Measurements from ENCODE around the gene TENT4B.
A peak's percentile ranks its signal among the peaks of the same experiment; 100 is the strongest.
"Not testable (repeated sequence)": the region's sequence is repeated elsewhere in the genome, so short reads cannot be mapped to it uniquely, and the experiment has no call there.

TENT4B gene

DNA sequence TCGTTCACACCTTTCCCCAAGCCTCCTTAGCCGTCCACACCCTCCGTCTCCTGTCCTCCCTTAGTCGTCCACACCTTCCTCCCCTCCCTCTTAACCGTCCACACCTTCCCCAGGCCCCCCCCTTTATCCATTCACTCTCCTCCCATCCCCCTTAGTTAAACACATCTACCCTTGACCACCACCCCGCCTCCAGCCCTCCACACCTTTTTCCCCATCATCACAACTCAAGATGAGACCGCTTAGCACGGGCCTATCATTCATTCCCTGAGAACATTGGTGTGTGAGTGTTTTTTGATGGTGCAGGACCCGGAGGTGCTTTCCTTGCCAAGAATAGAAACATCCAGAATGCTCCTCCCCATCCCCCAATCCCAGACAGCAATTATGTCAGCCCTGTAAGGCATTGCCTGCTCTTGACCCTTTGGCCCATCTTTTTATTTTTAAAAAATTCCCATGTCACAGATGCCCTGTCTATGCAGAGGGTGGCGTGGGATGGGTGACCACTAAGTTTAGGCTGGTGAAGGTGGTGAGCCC, 1.4 kb downstream of the TENT4B start:
- DNase-seq (ENCODE audit: low spot score), result no peak

DNA sequence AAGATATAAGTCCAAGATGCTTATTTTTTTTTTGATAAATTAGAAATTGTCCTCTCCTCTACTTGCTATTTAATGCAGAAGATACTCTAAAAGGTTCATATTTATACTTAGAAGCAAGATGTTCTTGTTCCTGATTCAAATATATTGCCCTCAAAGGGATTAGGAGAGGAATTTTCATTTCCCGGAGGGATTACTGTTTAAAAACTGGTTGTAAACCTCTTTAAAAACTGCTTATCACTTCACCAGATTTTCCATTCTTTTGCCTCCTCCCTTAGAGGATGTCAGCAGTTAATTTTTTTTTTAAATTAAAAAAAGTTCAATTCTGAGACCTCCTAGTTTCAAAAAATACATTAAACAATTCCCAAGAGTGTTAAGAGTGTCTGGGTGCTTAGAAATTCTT, 2.8 kb downstream of the TENT4B start:
- no peak for DNase-seq (ENCODE audit: low spot score)

DNA sequence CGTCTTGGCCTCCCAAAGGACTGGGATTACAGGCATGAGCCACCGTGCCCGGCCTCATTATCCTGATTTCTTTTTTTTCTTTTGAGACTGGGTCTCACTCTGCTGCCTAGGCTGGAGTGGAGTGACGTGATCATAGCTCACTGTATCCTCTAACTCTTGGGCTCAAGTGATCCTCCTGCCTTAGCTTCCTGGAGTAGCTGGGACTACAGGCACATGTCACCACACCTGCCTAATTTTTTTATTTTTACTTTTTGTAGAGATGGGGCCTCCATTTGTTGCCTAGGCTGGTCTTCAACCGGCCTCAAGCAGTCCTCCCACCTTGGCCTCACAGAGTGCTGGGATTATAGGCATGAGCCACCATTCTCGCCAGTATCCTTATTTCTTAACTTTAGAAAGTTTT, 3.5 kb downstream of the TENT4B start:
- DNase-seq (ENCODE audit: low spot score), result no peak

DNA sequence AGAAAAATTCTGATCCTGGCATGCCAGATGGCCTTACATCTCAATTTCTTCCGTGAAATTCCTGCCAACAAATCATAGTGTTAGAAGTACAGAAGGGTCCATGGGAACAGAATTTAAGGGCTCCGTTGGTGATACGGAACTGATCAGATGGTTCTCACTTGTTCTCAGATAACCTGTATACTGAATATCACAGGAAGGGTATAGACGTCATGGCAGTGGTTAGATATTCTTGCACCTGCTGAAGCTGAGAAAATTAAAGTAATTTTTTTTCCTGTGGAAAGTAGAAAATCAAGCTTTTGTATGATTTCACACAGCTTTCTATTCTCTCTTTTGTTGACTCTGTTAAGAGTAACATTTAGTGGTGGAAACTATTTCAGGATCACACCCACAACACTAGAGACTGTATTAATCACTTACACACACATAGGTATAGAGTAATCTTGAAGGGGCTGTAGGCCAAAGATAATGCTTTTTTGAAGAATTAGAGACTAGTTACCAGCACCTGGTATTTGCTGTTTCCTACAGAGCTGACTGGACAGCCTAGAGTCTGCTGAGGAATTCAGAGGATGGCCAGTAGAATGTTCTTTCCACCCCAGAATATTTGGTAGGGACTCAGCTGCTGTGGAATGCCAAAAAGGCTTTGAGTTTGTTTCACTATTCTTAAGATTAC, 7.5 kb downstream of the TENT4B start:
- no peak for DNase-seq (ENCODE audit: low spot score)

DNA sequence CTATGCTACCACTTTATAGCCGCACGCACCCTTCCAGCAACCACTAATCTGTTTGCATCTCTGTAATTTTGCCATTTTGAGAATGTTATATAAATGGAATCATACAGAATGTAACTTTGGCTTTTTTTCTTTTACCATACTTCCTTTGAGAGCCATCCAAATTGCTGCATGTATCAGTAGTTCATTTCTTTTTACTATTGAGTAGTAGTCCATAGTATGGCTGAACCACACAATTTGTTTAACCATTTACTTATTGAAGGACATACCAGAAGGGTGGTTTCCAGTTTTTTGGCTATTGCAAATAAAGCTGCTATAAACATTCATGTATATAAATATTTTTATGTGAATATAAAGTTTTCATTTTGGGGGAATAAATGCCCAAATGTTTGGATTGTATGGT, 8.8 kb downstream of the TENT4B start:
- DNase-seq (ENCODE audit: low spot score), result no peak

DNA sequence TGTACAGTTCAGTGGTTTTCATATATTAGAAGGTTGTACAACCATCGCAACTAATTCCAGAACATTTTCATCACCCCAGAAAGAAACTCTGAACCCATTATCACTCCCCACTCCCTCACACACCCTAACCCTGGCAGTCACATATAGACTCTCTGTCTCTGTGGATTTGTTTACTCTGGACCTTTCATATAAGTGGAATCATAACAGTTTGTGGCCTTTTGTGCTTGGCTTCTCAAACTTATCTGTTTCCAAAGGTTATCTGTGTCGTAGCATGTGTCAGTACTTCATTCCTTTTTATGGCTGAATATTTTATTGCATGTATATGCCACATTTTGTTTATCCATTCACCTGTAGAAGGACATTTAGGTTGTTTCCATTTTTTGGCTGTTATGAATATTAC, 12.4 kb downstream of the TENT4B start:
- DNase-seq (ENCODE audit: low spot score), result no peak

DNA sequence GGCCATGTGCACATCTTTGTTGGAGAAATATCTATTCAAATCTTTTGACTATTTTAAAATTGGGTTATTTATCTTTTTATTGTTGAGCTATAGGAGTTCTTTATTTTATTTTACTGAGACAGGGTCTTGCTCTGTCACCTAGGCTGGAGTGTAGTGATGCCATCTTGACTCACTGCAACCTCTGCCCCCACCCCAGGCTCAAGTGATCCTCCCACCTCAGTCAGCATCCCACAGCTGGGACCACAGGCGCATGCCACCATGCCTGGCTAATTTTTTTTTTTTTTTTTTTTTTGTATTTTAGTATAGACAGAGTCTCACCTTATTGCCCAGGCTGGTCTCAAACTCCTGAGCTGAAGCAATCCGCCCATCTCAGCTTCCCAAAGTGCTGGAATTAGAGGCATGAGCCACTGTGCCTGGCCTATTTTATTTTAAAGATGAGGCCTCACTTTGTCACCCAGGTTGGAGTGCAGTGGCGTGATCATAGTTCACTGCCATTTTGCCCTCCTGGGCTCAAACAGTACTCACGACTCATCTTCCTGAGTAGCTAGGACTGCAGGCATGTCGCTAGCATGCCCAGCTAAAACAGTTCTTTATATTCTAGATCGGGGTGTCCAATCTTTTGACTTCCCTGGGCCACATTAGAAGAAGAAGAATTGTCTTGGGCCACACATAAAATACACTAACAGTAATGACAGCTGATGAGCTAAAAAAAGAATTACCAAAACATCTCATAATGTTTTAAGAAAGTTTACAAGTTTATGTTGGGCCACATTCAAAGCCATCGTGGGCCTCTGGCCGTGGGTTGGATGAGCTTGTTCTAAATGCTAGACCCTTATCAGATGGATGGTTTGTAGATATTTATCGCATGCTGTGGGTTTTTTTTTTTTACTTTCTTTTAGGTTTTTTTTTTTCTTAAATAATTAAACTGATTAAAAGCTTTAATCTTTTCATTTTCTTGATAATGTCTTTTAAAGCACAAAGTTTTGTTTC, 13.7 kb downstream of the TENT4B start:
- no peak for DNase-seq (ENCODE audit: low spot score)

DNA sequence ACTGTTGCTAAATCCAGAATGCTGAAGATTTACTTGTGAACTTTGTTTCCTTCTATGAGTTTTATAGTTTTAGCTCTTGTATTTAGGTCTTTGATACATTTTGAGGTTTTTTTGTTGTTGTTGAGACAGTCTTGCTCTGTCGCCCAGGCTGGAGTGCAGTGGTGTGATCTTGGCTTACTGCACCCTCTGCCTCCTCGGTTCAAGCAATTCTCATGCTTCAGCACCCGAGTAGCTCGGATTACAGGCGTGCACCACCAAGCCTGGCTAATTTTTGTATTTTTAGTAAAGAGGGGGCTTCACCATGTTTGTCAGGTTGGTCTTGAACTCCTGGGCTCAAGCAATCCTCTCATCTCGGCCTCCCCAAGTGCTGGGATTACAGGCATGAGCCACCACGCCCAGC, 14.4 kb downstream of the TENT4B start:
- DNase-seq (ENCODE audit: low spot score), result no peak

DNA sequence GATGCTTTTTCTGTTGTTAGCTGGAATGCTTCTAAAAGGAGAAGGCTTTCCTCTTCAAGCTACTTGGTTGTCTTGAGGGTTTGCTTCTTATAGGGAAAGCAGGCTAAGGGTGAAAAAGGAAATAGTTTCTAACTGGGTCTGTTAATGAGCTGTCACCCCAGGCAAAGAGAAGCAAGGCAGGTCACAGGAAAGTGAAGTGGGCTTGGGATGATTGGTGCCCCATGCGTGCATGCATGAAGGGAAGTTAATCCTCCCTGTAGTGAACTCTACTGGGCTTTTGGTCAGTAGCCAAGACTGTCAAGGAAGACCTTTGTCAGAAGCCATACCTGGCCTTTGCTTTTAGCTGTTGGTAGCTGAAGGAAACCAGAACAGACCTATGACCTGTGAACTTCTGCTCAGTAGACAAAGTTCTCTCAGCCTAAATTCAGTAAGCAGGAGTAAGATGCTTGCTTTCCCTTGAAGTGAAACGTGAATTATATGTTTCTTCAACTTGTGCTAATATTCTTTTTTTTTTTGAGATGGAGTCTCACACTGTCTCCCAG, 16.5 kb downstream of the TENT4B start:
- no peak for DNase-seq (ENCODE audit: low spot score)

DNA sequence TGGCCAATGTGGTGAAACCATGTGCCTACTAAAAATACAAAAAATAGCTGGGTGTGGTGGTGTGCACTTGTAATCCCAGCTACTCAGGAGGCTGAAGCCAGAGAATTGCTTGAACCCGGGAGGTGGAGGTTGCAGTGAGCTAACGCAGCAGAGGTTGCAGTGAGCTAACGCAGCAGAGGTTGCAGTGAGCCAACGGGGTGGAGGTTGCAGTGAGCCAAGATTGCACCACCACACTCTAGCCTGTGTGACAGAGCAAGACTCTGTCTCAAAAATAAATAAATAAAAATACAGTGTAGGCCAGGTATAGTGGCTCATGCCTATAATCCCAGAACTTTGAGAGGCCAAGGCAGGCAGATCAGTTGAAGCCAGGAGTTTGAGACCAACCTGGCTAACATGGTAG, 18.7 kb downstream of the TENT4B start:
- DNase-seq (ENCODE audit: low spot score), result not testable (repeated sequence)

DNA sequence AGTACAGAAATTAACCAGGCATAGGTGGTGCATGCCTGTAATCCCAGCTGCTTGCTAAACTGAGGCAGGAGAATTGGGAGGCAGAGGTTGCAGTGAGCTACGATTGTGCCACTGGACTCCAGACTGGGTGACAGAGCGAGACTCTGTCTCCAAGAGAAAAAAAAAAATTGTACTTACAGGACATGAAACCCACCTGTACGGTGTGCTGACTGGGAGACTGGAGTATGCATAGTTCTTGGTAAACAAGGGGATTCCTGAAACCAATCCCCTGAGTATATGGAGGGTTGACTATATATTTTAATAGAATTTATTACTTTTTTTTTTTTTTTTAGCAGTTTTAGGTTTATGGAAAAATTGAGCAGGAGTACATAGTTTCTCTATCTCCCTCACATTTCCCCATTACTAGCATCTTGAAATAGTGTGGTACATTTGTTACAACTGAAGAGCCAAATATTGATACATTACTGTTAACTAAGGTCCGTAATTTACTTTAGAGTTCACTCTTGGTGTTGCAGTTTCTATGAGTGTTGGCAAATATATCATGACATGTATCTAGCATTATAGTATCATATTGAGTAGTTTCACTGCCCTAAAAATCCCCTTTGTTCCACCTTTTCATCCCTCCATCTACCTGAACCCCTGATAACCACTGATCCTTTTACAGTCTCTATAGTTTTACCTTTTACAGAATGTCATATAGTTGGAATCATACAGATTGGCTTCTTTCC, 19.3 kb downstream of the TENT4B start:
- DNase-seq (ENCODE audit: low spot score), result no peak

DNA sequence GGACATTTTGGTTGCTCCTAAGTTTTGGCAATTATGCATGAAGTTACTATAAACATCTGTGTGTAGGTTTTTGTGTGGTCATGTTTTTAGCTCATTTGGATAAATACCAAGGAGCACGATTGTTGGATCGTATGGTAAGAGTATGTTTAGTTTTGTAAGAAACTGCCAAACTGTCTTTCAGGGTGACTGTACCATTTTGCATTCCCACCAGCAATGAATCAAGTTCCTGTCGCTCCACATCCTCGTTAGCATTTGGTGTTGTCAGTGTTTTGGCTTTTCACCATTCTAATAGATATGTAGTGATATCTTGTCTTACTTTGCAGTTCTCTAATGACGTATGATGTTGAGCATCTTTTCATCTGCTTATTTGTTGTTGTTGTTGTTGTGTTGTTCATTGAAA, 20.2 kb downstream of the TENT4B start:
- no peak for DNase-seq (ENCODE audit: low spot score)

DNA sequence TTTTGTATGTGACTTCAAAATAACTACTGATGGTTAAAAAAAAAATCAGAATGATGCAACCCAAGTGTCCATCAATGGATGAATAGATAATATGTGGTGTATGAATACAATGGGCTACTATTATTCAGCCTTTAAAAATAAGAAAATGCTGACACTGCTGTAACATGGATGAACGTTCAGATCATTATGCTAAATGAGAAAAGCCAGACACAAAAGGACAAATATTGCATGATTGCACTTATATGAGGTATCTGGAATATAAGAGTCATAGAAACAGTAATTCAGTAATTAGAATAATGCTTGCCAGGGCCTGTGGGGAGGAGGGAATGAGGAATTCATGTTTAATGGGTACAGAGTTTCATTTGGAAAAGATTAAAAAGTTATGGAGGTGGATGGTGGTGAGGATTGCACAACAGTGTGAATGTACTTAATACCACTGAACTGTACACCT, 25.4 kb downstream of the TENT4B start:
- no peak for DNase-seq (ENCODE audit: low spot score)

DNA sequence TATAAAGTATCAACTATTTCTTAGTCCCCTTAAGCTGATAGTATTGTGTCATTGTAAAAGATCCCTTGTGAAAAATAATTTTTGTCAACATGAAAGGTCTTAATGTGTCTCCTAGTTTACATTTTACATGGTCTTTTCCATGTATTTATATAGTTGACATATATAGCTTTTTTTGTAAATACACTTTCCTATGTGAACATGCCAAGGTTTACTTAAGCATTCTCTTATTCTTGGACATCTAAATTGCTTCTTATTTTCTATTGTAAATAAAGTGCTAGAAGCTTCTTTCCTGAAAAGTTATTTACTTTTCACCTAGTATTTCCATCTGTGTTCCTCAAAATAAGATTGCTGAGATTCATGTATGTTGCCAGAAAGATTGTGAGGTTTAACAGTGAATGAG, 29.3 kb downstream of the TENT4B start:
- no peak for DNase-seq (ENCODE audit: low spot score)

DNA sequence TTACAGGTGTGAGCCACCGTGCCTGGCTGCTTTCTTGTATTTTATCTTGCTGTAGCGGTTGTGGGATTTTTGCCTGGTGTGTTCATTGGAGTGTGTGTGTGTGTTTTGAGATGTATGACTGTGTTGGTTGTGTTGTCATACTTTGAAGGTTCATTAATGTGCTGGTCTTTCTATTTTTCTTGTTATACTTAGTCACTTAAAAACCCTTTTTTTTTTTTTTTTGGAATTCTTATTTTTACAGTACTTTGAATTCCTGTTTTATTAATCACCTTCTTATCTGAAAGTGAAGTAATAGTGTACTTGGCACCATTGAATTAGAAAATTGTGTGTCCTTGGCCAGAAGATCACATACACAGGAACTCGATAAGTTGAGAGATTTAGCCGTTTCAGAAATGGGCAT, 30.2 kb downstream of the TENT4B start:
- DNase-seq (ENCODE audit: low spot score), result no peak

DNA sequence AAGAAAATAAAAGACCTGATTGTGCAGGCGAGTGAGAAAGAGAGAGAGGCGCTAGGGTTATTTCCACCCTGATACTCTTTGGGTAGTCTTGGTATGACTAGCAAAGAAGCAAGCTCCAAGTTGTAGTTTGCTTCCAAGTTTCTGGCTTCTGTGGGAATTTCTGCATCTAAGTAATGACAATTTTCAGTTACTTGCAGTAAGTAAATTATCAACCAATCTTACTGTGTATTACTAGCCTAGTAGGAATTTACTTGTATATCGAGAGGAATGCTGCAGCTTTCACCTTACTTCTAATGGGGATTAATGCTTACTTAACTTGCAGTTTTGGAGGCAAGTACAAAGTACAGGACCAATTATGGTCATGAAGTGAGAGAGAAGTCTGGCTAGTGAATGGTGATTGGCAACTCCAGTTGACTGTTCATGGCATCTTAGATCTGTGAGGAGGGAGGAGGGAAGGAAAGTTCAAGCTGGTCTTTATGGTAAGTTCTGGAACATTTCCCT, 31.9 kb downstream of the TENT4B start:
- DNase-seq (ENCODE audit: low spot score), result no peak

DNA sequence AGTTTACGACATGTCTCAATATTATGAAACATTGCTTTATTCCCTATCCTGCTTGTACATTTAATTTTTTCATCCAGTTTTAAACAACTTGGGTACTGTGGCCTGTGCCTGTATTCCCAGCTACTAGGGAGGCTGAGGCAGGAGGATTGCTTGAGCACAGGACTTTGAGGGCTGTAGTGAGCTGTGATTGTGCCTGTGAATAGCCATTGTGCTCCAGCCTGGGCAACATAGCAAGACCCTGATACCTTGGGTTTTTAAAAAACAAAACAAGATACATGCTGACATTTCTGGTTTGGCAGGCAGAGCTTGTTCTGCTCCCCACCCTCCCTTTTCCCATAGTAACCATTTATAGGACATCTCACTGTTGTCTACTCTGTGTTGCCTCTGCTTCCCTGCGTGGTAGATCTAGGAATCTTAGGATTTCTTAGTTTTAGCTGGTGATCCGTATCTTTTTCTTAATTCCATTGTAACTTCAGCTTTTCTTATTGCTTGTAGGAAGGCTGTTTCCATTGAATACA, 35.6 kb downstream of the TENT4B start:
- no peak for DNase-seq (ENCODE audit: low spot score)

DNA sequence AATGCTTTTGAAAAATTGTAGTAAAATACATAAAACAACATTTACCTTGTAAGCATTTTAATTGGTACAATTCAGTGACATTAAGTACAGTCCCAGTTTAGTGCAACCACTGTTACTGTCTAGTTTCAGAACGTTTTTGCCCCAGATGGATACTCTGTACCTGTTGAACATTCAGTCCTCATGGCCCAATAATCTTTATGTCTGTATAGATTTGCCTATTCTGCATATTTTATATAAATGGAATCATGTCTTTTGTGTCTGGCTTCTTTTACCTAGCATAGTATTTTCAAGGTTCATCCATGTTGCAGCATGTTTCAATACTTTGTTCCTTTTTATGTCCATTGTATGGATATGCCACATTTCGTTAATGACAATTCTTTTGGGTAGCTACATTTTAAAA, 37.2 kb downstream of the TENT4B start:
- DNase-seq (ENCODE audit: low spot score), result no peak

DNA sequence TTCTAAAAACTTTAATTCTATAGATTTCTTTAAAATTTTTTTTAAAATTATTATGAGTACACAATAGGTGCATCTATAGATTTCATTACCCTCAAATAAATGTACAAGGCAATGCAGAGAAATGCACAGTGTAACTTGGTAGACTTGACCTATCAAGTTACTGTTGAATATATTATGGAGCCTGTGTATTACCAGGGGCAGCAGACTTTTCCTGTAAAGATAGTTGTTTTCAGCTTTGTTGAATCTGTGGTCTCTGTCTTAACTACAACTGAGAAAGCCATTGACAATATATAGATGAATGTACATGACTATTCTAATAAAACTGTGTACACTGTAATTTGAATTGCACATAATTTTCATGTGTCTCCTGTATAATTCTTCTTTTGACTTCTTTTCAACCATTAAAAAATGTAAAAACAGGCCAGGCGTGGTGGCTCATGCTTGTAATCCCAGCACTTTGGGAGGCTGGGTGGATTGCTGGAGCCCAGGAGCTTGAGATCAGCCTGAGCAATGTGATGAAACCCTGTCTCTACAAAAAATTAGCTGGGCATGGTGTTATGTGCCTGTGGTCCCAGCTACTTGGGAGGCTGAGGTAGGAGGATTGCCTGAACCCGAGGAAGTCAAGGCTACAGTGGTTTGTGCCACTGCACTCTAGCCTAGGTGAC, 39.4 kb downstream of the TENT4B start:
- DNase-seq (ENCODE audit: low spot score), result no peak

DNA sequence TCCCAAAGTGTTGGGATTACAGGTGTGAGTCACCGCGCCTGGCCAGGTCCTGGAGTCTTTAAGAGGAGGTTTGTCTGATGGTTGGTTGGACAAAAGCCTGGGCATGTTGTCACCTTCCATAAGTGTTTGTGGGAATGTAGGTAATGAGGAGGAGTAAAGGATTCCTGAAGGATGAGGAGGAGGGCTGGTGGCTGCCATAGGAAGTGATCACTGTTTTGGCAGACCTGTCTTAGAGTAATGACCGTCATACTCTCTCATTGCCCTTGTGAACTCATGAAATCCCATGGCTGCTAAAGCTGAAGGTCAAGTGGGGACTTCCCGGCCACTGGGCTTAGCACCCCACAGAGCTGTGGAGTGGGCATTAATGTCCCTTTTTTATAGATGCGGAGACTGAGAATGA, 40.5 kb downstream of the TENT4B start:
- no peak for DNase-seq (ENCODE audit: low spot score)

DNA sequence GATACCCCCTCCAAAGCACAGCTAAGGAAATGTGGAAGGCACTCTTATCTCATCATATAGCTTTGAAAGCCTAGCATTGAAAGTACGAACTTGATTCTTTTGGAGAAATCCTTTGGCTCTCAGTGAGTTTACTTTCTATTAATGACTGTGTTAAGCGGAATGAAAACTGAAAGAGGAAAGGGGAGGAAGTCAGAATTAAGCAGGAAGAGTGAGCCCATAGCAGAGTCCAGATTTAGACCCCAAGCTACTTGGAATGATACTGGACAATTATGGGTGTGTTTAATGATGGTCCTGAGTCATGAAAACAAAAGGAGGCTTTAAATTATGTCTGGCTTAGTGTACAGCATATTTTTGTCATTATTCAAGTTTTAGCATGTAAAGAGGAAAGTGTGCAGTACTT, 42.2 kb downstream of the TENT4B start:
- DNase-seq (ENCODE audit: low spot score), result peak; percentile 58
